ENCODE results near the gene RPL19. TPM values are rescaled to one million over a fixed set of nuclear protein-coding genes. Genes with fewer than 3 reads are reported as not detected.

RPL19 gene
- total and polyA plus RNA-seq, 12 donors, result 907 to 3,029 (median 991) TPM

GRCh38 chr17:39209317-39210092, 9.4 kb downstream of the RPL19 start:
- WGBS, 2 donors, result 2 to 3% methylated on average over 37 to 39 of the region's 39 CpGs
- Histone ChIP-seq H3K27ac (peak overlapping the region in 6 of 10 donors; percentile 13 to 50 (median 32)), H3K9me3 (no peaks in the 10 kb centered on the region), H3K4me1 (peaks cover 9 to 25% (median 18%) of the 10 kb centered on the region in 9 donors), H3K36me3 (peaks cover 0 to 9% (median 7%) of the 10 kb centered on the region in 9 donors), H3K27me3 (peaks cover 0 to 17% (median 2%) of the 10 kb centered on the region in 7 donors), H3K4me3 (peak overlapping the region; percentile 14 to 57 (median 50))
- intact Hi-C loops (cut with DNase I), result loop anchor here in 5 of 10 donors (2.0 to 5.0 kb wide), 2 partner anchors 33 to 35 kb away; no protein-coding TSS in a partner anchor
- DNase-seq (peak; percentile 68 to 74), ATAC-seq (peak; percentile 71 to 92 (median 78))
- TF ChIP-seq CTCF (IDR thresholded peaks at IDR 0.05), result no peak

- intact Hi-C loops (cut with DNase I), result no loop called here
- Histone ChIP-seq H3K9me3 (no peaks in the 10 kb centered on the region), H3K4me1 (peaks cover 9 to 25% (median 18%) of the 10 kb centered on the region in 9 donors), H3K27ac (peak overlapping the region in 4 of 10 donors; percentile 13 to 50 (median 18)), H3K36me3 (peaks cover 0 to 3% (median 1%) of the 10 kb centered on the region in 9 donors), H3K27me3 (peaks cover 0 to 17% (median 2%) of the 10 kb centered on the region in 7 donors), H3K4me3 (peak overlapping the region; percentile 14 to 57 (median 50))
- peak in 1 of 8 donors; percentile 6 for ATAC-seq
- no peak for DNase-seq
- WGBS, 2 donors, result 8 to 11% methylated on average over 22 of the region's 22 CpGs
- TF ChIP-seq CTCF (IDR thresholded peaks at IDR 0.05), result no peak
Measured at GRCh38 chr17:39210093-39210434, 10.0 kb downstream of the RPL19 start.

GRCh38 chr17:39212195-39212810, 12.2 kb downstream of the RPL19 start:
- no peak for DNase-seq

More at GRCh38 chr17:39212195-39212810, 12.2 kb downstream of the RPL19 start:
- ATAC-seq, result peak in 3 of 8 donors; percentile 5 to 40 (median 39)
- Histone ChIP-seq H3K36me3 (no peaks in the 10 kb centered on the region), H3K4me1 (peaks cover 9 to 24% (median 18%) of the 10 kb centered on the region in 9 donors), H3K27me3 (peaks cover 0 to 19% (median 7%) of the 10 kb centered on the region in 7 donors), H3K9me3 (no peaks in the 10 kb centered on the region), H3K4me3 (no peak overlapping the region), H3K27ac (peak overlapping the region in 1 of 10 donors; percentile 50)
- intact Hi-C loops (cut with DNase I), result no loop called here
- no peak for TF ChIP-seq CTCF (IDR thresholded peaks at IDR 0.05)
- WGBS, 2 donors, result 75 to 78% methylated on average over 11 of the region's 11 CpGs
